IPS DF 4.7 (cell line): ENCODE results near the gene SEMA3C.

ENCODE experiments used
- DNase-seq: peaks from one replicate; pipeline ENCODE4 v3.0.0-alpha.2; 2013; ENCODE audit warnings: low spot score; ENCODE audit errors: extremely low read depth

Gene SEMA3C

DNA sequence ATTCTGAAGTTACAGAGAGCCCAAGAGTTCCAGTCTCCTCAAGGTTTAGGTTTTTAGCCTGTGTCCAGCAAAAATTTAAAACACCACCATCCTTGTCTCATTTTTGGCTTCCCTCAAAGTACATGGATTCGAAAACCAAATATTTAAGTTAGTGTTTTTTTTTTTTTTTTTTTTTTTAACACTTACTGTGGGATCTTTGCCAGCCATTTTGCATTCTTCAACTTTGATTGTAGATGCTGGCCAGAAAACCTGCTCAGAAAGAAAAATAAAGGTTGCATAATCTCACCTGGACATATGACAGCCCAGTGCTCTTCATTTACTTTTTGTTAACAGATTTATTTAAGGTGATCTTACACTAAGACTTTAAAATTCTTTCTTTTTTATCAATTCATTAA is 91.6 kb downstream of the SEMA3C start:
- DNase-seq = no peak

GRCh38 chr7:80826520-80827238 is 92.2 kb downstream of the SEMA3C start:
- no peak for DNase-seq

- no peak for DNase-seq
Measured at GRCh38 chr7:80825499-80825898, 93.4 kb downstream of the SEMA3C start.

DNA sequence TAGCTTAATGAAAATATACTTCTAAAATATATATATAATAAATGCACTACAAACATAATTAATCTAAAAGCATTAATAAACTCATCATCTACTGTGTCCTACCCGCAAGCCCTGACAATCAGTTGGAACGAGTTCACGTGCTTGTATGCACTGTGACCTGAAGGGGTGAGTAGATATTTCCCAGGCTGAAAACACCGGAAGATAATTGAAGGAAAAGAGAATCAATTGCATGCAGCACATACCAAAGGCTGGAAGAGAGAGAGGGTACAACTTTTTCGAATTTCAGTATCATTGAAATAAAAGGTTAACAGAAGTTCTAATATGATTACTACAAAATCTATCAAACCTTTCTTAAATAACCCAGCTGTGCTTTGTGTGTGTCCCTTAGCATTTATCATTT is 94.6 kb downstream of the SEMA3C start:
- no peak for DNase-seq

GRCh38 chr7:80823057-80823456 is 95.8 kb downstream of the SEMA3C start:
- no peak for DNase-seq

GRCh38 chr7:80821771-80822319 is 97.0 kb downstream of the SEMA3C start:
- no peak for DNase-seq

GRCh38 chr7:80819503-80819902 is 99.3 kb downstream of the SEMA3C start:
- DNase-seq = no peak

- no peak for DNase-seq
Measured at GRCh38 chr7:80818181-80818580, 100.7 kb downstream of the SEMA3C start.

DNA sequence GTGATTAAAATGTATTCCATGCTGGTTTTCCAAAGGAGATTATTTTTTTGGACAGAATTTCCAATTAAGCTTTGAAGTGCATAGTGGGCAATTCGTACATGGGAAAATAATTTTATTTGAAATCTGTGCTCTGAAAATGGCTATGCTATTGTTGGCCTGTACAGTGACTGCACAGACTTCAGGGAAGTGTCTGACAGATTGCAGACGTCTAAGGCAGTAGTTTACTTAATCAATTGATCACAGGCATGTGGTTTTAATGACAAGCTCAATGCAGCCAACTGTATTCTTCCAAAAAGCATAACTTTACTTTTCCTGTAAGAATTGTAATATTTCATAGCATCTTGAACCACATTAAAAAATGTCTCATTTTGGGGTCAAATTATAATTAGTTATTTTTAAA is 102.0 kb downstream of the SEMA3C start:
- DNase-seq = no peak

DNA sequence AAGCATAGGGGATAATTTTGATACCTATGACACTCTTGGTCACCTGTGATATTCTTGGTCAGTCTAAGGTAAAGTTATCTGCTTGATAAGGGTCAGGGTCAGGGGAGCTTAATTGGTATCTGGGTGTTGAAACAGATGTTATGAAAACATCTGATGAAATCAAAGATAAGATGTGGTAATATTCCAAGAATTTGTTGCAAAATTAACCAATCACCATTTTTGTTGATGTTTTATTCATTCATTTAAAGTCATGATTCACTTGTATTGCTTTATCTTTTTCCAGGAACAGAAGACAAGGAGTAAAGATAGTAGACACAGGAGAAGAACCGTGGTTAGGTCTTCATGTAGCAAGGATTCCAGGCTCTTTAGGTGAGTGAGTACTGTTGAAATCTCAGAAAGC is 103.1 kb downstream of the SEMA3C start:
- no peak for DNase-seq

- no peak for DNase-seq
Measured at GRCh38 chr7:80809545-80809944, 109.3 kb downstream of the SEMA3C start.

GRCh38 chr7:80807166-80807900 is 111.5 kb downstream of the SEMA3C start:
- DNase-seq = no peak

GRCh38 chr7:80806663-80807062 is 112.2 kb downstream of the SEMA3C start:
- no peak for DNase-seq

DNA sequence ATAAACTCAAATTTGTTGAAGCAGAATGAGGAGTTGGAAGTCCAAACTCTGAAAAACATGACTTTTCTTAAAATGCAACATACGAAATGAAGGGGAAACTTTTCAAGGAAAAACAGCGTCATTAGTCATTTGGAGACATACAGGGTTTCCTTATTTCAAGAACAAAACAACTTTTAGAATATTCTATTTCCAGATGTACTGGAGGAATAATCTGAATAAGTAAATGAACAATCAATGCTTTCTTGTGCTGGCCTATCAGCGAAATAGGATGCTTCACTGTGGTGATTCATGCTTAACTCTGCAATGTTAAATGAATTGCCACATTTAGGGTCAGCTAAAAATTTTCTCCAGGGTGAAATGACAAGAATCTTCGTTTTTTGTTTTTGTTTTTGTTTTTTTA is 114.3 kb downstream of the SEMA3C start:
- DNase-seq = no peak

DNA sequence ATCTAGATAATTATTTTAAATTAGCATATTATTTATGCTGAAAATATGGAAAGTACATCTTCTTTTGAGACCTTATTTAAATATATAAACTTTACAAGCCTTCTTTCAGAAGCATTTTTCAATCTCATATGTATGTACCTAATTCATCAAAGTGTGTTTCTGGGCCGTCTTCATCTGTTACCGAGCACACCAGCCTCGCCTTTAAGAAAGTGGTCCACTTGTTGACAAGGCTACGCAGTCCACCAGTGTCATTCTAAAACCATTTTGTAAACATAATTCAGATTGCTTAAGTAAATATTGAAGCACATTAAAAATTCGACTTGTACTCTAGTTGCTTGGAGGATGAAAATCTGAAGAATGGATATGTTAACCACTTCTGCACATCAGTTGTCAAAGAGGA is 116.3 kb downstream of the SEMA3C start:
- DNase-seq = no peak

DNA sequence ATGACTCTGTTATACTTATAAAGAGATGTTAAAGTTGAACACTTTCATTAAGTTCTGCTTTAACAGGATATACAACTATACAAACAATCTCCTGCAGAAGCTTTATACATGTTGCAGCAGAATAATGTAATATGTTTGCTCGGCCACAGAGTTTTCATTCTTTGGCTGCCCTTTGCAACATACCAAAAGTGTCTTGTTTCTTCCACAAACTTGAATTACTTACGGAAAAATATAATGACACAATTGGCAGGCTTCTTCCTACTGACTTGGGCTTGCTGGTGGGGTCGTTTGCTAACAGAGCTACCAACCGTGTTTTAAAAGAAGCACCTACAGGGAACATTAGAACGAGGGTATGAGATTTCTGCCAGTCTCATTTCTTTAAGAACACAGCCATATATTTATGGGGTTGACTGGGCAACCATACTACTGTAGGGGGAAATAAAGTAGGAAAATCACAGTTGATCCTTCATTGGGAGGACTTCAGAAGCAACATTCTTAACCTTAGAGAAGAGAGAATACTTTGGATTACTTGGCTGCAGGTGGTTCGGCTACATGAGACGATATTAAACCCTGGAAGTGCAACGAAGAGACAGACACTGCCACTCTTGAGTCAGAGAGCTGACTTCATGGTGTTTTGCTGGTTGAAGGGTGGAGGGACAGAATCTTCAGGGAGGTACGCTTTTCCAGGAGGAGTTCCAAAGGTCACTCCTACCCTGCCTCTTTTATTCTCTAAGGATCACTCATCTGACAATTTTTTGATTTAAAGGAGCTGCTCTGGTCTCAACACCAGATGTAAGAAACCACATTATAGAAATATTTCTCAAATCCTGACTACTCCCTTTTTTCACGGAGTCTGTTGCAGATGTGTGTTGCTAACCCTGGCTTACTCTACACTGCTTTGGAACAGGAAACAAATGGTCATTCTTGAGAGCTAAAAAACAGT is 123.9 kb downstream of the SEMA3C start:
- no peak for DNase-seq

DNA sequence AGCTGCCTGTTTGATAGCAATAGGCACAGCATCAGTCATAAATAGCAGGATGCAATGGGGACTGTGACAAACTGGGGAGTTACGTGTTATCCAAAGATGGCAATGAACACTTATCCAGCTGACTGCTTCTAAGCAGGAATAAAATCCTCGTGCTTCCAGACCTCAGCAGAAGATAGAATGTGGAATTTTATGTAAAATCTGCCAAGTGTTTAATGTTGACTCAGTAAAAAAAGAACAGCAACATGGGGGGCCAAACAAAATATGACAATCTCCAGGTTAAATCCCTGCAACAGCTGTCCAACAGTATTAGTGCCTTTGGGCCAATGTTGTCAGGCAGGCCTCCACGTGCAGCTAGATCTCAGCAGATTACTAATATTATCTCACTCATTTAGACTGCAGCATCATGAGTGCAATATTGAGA is 127.3 kb downstream of the SEMA3C start:
- DNase-seq = no peak

DNA sequence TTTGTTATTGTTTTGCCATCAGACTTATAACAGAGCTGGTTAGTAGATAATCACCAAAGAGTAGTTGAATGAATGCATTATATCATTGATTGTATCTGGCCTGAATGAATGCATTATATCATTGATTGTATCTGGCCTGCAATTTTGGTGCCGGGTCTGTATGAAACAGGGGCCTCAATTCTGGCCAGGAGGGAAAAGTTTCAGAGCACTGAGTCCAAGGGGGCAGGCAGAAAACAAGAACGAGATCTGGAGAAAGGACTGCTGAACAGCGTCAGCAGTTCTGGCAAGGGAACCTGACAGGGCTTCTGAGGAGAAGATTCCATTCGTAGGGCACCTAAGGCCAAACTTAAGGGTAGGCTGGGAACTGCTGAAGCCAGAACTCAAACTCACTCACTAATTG is 128.0 kb downstream of the SEMA3C start:
- no peak for DNase-seq

DNA sequence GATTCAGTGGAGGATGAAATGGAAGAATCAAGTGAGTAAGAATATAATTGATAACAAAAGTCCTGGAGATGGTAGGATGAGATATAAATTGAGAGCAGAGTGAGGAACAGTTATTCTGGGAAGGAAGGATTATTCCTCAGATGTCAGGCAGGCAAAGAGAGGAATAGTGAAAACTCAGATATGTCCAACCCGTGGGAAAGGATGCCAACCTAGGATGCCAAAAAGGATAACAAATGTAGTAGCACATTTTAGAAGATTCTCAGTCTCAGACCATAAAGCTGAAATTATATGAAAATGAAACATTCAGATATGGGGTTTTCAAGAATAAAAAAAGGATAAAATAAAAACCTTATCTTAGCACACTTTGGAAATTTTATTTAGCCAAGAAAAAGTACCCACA is 131.1 kb downstream of the SEMA3C start:
- no peak for DNase-seq

GRCh38 chr7:80785961-80786536 is 132.8 kb downstream of the SEMA3C start:
- DNase-seq = no peak

DNA sequence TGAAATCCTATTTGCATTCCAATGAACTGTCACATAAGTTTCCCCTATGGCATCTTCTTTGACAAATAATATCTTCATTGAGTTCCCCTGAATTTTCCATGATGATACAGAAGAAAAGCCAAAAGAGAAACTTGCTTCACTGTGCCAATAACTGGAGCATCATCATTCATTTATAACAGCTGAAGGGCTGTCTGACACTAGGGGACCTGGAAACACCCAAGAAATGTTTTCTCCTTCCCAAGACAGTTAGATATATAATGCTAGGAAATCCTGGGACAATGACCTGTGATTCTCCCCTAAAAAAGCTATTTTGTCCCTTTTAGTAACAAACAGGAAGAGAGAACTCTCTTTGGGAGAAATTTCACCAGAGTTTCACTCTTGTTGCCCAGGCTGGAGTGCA is 133.6 kb downstream of the SEMA3C start:
- DNase-seq = no peak
